H1 (cell line): ENCODE results near the gene CAMTA1. TPM values are rescaled to one million over a fixed set of nuclear protein-coding genes. Genes with fewer than 3 reads are reported as not detected.

ENCODE experiments used
- CTCF ChIA-PET: fragments of 300-600 bp; sonication (Branson Sonifier 250); formaldehyde crosslinking; loops from one replicate; lab custom pipeline; 2021; ENCODE audit not compliant: partially characterized antibody; lab: Charles Lee
- POLR2A ChIA-PET: fragments of 300-600 bp; sonication (Branson Sonifier 250); formaldehyde crosslinking; loops from one replicate; lab custom pipeline; 2021; ENCODE audit warnings: inconsistent platforms; ENCODE audit not compliant: partially characterized antibody; lab: Charles Lee
- DNase-seq, 2 experiments: peaks; one replicate each; pipeline versions ENCODE4 v3.0.0 to v3.0.0-alpha.2; 2010 to 2022; ENCODE audit warnings: low spot score in 2 of 2, low read depth in 1 of 2, mixed read lengths in 1 of 2
- FAIRE-seq: peaks from 2 replicates; lab custom pipeline; 2011; peaks lifted over from hg19 to GRCh38; lab: Jason Lieb, UNC
- H2AFZ ChIP-seq: 2 replicates; pipeline ENCODE4 v1.8.1; 2012; ENCODE audit warnings: low read length, inconsistent platforms
- H2AK5ac ChIP-seq: 2 replicates; pipeline ENCODE4 v1.6.1; 2013; ENCODE audit warnings: low read depth, low read length
- H2BK120ac ChIP-seq: replicated peaks from 2 replicates; pipeline ENCODE3; 2013; ENCODE audit warnings: low read depth, low read length, inconsistent platforms
- H2BK12ac ChIP-seq: 2 replicates; pipeline ENCODE4 v1.6.1; 2013; ENCODE audit warnings: low read depth, low read length
- H2BK15ac ChIP-seq: 2 replicates; pipeline ENCODE4 v1.6.1; 2013; ENCODE audit warnings: low read length
- H2BK20ac ChIP-seq: 2 replicates; pipeline ENCODE4 v1.6.1; 2013; ENCODE audit warnings: low read length
- H2BK5ac ChIP-seq: 2 replicates; pipeline ENCODE4 v1.6.1; 2013; ENCODE audit warnings: low read depth, low read length
- H3K14ac ChIP-seq: 2 replicates; pipeline ENCODE4 v1.6.1; 2013; ENCODE audit warnings: inconsistent platforms; ENCODE audit not compliant: insufficient read length
- H3K18ac ChIP-seq: 2 replicates; pipeline ENCODE4 v1.6.1; 2013; ENCODE audit warnings: low read length; ENCODE audit errors: extremely low read depth
- H3K23ac ChIP-seq: 2 replicates; pipeline ENCODE4 v1.6.1; 2013; ENCODE audit warnings: inconsistent platforms; ENCODE audit not compliant: insufficient read length
- H3K23me2 ChIP-seq: 2 replicates; pipeline ENCODE4 v1.6.1; 2013; ENCODE audit warnings: low read depth, low read length
- H3K27ac ChIP-seq: 2 replicates; pipeline ENCODE4 v1.6.1; 2011; ENCODE audit warnings: low read depth, low read length, inconsistent platforms
- H3K27me3 ChIP-seq, 4 experiments: replicated peaks in 1 of 4; 1 replicate in 1 of 4; 2 replicates in 3 of 4; pipeline versions ENCODE4 v1.6.1 to v1.8.1; 2011 to 2013; ENCODE audit warnings: low read length in 3 of 4, mild to moderate bottlenecking in 3 of 4, inconsistent platforms in 2 of 4, mixed read lengths in 2 of 4, moderate library complexity in 1 of 4; ENCODE audit not compliant: control insufficient read depth in 3 of 4, insufficient read depth in 3 of 4; ENCODE audit errors: extremely low read depth in 1 of 4
- H3K36me3 ChIP-seq, 4 experiments: 2 replicates each; pipeline versions ENCODE4 v1.6.1 to v1.8.1; 2011 to 2013; ENCODE audit warnings: mild to moderate bottlenecking in 4 of 4, low read length in 3 of 4, moderate library complexity in 2 of 4, control low read depth in 1 of 4, inconsistent platforms in 1 of 4; ENCODE audit not compliant: insufficient read depth in 4 of 4, control insufficient read depth in 2 of 4
- H3K4ac ChIP-seq: replicated peaks from 2 replicates; pipeline ENCODE3; 2013; ENCODE audit warnings: low read length, low read depth, mixed read lengths, inconsistent platforms; ENCODE audit not compliant: insufficient read length
- H3K4me1 ChIP-seq, 4 experiments: replicated peaks in 1 of 4; 1 replicate in 1 of 4; 2 replicates in 3 of 4; pipeline versions ENCODE4 v1.6.1 to v1.8.1; 2011 to 2013; ENCODE audit warnings: low read length in 3 of 4, inconsistent platforms in 2 of 4, mixed read lengths in 1 of 4; ENCODE audit not compliant: insufficient read depth in 4 of 4, control insufficient read depth in 3 of 4
- H3K4me2 ChIP-seq, 2 experiments: 2 replicates each; pipeline versions ENCODE4 v1.6.1 to v1.8.1; 2011 to 2013; ENCODE audit warnings: low read depth in 2 of 2, low read length in 2 of 2, control low read depth in 1 of 2, inconsistent platforms in 1 of 2, mild to moderate bottlenecking in 1 of 2; ENCODE audit not compliant: insufficient read depth in 1 of 2
- H3K4me3 ChIP-seq, 4 experiments: fragments of 200-600, 300-600 bp in 1 of 4; sonication (generic), shearing (Covaris generic), sonication (Bioruptor Twin) in 1 of 4; 2 replicates each; pipeline versions ENCODE4 v1.5.1 to v1.8.1; 2011 to 2016; ENCODE audit warnings: low read length in 4 of 4, low read depth in 3 of 4, control low read depth in 2 of 4, inconsistent platforms in 2 of 4, mild to moderate bottlenecking in 2 of 4, mixed read lengths in 1 of 4, moderate library complexity in 1 of 4; ENCODE audit not compliant: insufficient read depth in 2 of 4; ENCODE audit errors: extremely low read depth in 1 of 4
- H3K56ac ChIP-seq: replicated peaks from 2 replicates; pipeline ENCODE3; 2013; ENCODE audit warnings: low read depth, mild to moderate bottlenecking, mixed read lengths, low read length, inconsistent platforms; ENCODE audit not compliant: insufficient read length
- H3K79me1 ChIP-seq: 2 replicates; pipeline ENCODE4 v1.6.1; 2013; ENCODE audit warnings: low read depth, low read length, control low read depth
- H3K79me2 ChIP-seq, 2 experiments: 2 replicates each; pipeline versions ENCODE4 v1.6.1 to v1.8.1; 2012 to 2013; ENCODE audit warnings: low read length in 2 of 2, mild to moderate bottlenecking in 2 of 2, inconsistent platforms in 1 of 2; ENCODE audit not compliant: insufficient read depth in 2 of 2, control insufficient read depth in 1 of 2
- H3K9ac ChIP-seq, 4 experiments: replicated peaks in 1 of 4; 1 replicate in 1 of 4; 2 replicates in 3 of 4; pipeline versions ENCODE4 v1.6.1 to v1.8.1; 2011 to 2013; ENCODE audit warnings: low read depth in 3 of 4, low read length in 3 of 4, control low read depth in 2 of 4, mild to moderate bottlenecking in 2 of 4, moderate library complexity in 2 of 4, inconsistent platforms in 1 of 4; ENCODE audit errors: extremely low read depth in 1 of 4
- H3K9me3 ChIP-seq, 2 experiments: 2 replicates each; pipeline versions ENCODE4 v1.6.1 to v1.8.1; 2012 to 2013; ENCODE audit warnings: mild to moderate bottlenecking in 2 of 2, moderate library complexity in 2 of 2, control low read depth in 1 of 2, inconsistent platforms in 1 of 2, low read depth in 1 of 2, low read length in 1 of 2, mixed read lengths in 1 of 2; ENCODE audit not compliant: insufficient read depth in 2 of 2
- H4K20me1 ChIP-seq, 2 experiments: replicated peaks in 1 of 2; 2 replicates each; pipeline versions ENCODE3 to v1.8.1; 2011 to 2013; ENCODE audit warnings: inconsistent platforms in 2 of 2, low read length in 2 of 2, mild to moderate bottlenecking in 1 of 2; ENCODE audit not compliant: insufficient read depth in 2 of 2, control insufficient read depth in 1 of 2
- H4K5ac ChIP-seq: 2 replicates; pipeline ENCODE4 v1.6.1; 2013; ENCODE audit warnings: low read length, low read depth, mixed read lengths, inconsistent platforms; ENCODE audit not compliant: insufficient read length
- H4K8ac ChIP-seq: 2 replicates; pipeline ENCODE4 v1.8.0; 2013; ENCODE audit warnings: mild to moderate bottlenecking, moderate library complexity, low read length, inconsistent platforms; ENCODE audit not compliant: insufficient read depth; ENCODE audit errors: extremely low read depth
- H4K91ac ChIP-seq: replicated peaks from 2 replicates; pipeline ENCODE3; 2013; ENCODE audit warnings: low read length, mixed read lengths, inconsistent platforms; ENCODE audit not compliant: insufficient read length
- CHD1 ChIP-seq: IDR thresholded peaks from 2 replicates; pipeline ENCODE4 v1.6.1; 2012; ENCODE audit warnings: low read depth, low read length, improper control_type of control experiment
- CTBP2 ChIP-seq: IDR thresholded peaks from 2 replicates; pipeline ENCODE4 v1.7.0; 2011; ENCODE audit warnings: borderline replicate concordance, mild to moderate bottlenecking, moderate library complexity, mixed read lengths, low read length; ENCODE audit not compliant: insufficient read depth, insufficient read length
- EGR1 ChIP-seq: IDR thresholded peaks from 2 replicates; pipeline ENCODE4 v1.6.1; 2011; ENCODE audit warnings: low read depth, low read length, borderline replicate concordance
- EZH2 ChIP-seq: fragments of 200-600 bp; sonication (generic); IDR thresholded peaks from 2 replicates; pipeline ENCODE4 v1.7.1; 2012; ENCODE audit warnings: low read depth, mild to moderate bottlenecking, moderate library complexity, low read length, inconsistent platforms; ENCODE audit not compliant: severe bottlenecking
- FOSL1 ChIP-seq: IDR thresholded peaks from 2 replicates; pipeline ENCODE4 v1.6.1; 2011; ENCODE audit warnings: mild to moderate bottlenecking, low read depth, low read length, moderate library complexity; ENCODE audit not compliant: insufficient read depth
- RFX5 ChIP-seq: IDR thresholded peaks from 2 replicates; pipeline ENCODE4 v1.6.1; 2011; ENCODE audit warnings: low read depth, low read length, improper control_type of control experiment, borderline replicate concordance
- SUZ12 ChIP-seq: fragments of 200-600 bp; sonication (generic); IDR thresholded peaks from 2 replicates; pipeline ENCODE4 v1.6.1; 2012; ENCODE audit warnings: mild to moderate bottlenecking, inconsistent platforms, low read length, moderate library complexity, mixed read lengths
- TCF12 ChIP-seq: IDR thresholded peaks from 2 replicates; pipeline ENCODE4 v1.6.1; 2011; ENCODE audit warnings: low read depth, mild to moderate bottlenecking, low read length
- ZNF274 ChIP-seq: IDR thresholded peaks from 2 replicates; pipeline ENCODE4 v1.7.0; 2012; ENCODE audit warnings: low read length, borderline replicate concordance; ENCODE audit errors: extremely low read depth
- WGBS, 2 experiments: shearing (Covaris generic) in 1 of 2; methylation state at CpG; one replicate each; pipeline versions ENCODE4 v1.1.6 to v1.1.7; 2013 to 2015; ENCODE audit warnings: low lambda C conversion rate in 2 of 2, mixed read lengths in 2 of 2, inconsistent platforms in 1 of 2, low coverage in 1 of 2, missing lambda C conversion rate in 1 of 2; ENCODE audit not compliant: insufficient replicate concordance in 2 of 2, insufficient coverage in 1 of 2, insufficient read length in 1 of 2; ENCODE audit errors: extremely low coverage in 1 of 2, missing lambda C conversion rate in 1 of 2; 5-methylcytosine and 5-hydroxymethylcytosine counted together
- polyA plus RNA-seq, 7 experiments: library from polyadenylated mRNA; depleted of rRNA in 3 of 7; stranded (reverse) in 5 of 7; unstranded in 2 of 7; fragments of >200 nt in 5 of 7; fragments of 200-250 nt in 2 of 7; gene quantifications; 1 replicate in 5 of 7; 2 replicates in 1 of 7; 4 replicates in 1 of 7; pipeline versions ENCODE4 v1.2.1 to v1.2.3, GENCODE V29; 2011 to 2013; ENCODE audit warnings: missing spikeins in 2 of 7, mixed read lengths in 2 of 7
- total RNA-seq: library from RNA; stranded (reverse); fragmentation: NEBNext Ultra II Directional; extraction: Animal tissue kit (Norgen Biotek cat#: 25700); gene quantifications from 2 replicates; pipeline ENCODE4 v1.2.1, GENCODE V29; 2021

CAMTA1 gene
- total and polyA plus RNA-seq, 2 of the 8 experiments (the other 6 are each of a cell fraction or from before 2014, with no cell fraction given) = 65.0 to 119 TPM

- ChIA-PET POLR2A (no interaction called here), CTCF (interaction anchor here (0.5 to 1.3 kb wide), 4 partner anchors 8 to 214 kb away, joined by 3 to 7 read pairs (median 3); no protein-coding TSS in a partner anchor)
- no peak overlapping the region for H2BK5ac ChIP-seq
- no peak overlapping the region for H3K23ac ChIP-seq
- H2BK15ac ChIP-seq = no peak overlapping the region
- H3K23me2 ChIP-seq = no peaks in the 10 kb centered on the region
- no peaks in the 10 kb centered on the region for H3K79me1 ChIP-seq
- H3K18ac ChIP-seq = no peak overlapping the region
- 87% methylated on average over 15 of the region's 15 CpGs; no CpG with 5 or more reads in 1 of the 2 experiments for WGBS, 2 experiments
- FAIRE-seq (no peak), DNase-seq (no peak)
- no peak overlapping the region for H3K56ac ChIP-seq
- no peaks in the 10 kb centered on the region for H4K20me1 ChIP-seq
- H3K79me2 ChIP-seq = no peaks in the 10 kb centered on the region
- H3K9ac ChIP-seq = no peak overlapping the region
- H4K8ac ChIP-seq = no peak overlapping the region; the same call in 1 of the 2 replicates
- no peak overlapping the region for H2AFZ ChIP-seq
- peaks cover 0 to 4% (median 0%) of the 10 kb centered on the region in 4 experiments; a peak in 3 of 7 replicates for H3K4me1 ChIP-seq
- TF ChIP-seq RFX5 (no peak), ZNF274 (no peak), EZH2 (no peak), CTBP2 (no peak), CHD1 (no peak), FOSL1 (no peak), TCF12 (no peak), EGR1 (no peak), SUZ12 (no peak)
- no peak overlapping the region for H2BK120ac ChIP-seq
- H3K36me3 ChIP-seq = no peaks in the 10 kb centered on the region
- no peak overlapping the region for H4K5ac ChIP-seq
- H3K9me3 ChIP-seq = peaks cover 4 to 8% of the 10 kb centered on the region in 2 experiments; a peak in 3 of 4 replicates
- no peak overlapping the region for H3K14ac ChIP-seq
- no peak overlapping the region for H3K4ac ChIP-seq
- no peak overlapping the region for H4K91ac ChIP-seq
- H2BK20ac ChIP-seq = no peak overlapping the region
- H2BK12ac ChIP-seq = 0 out of 2 replicates have a peak overlapping the region, but pooled peaks have one; percentile 39
- H3K4me3 ChIP-seq = no peak overlapping the region
- no peak overlapping the region for H3K27ac ChIP-seq
- 0 out of 7 replicates have a peak, but pooled peaks cover 0 to 2% (median 0%) of the 10 kb centered on the region in 4 experiments for H3K27me3 ChIP-seq
- H3K4me2 ChIP-seq = no peak overlapping the region
- H2AK5ac ChIP-seq = no peak overlapping the region
Observed at GRCh38 chr1:7174980-7175906, 390.0 kb downstream of the CAMTA1 start.
